ENCODE measurements around the gene AFAP1. TPM values are rescaled to one million over a fixed set of nuclear protein-coding genes. Genes with fewer than 3 reads are reported as not detected.

AFAP1 gene
- total RNA-seq, 1 experiment from 2014 or later: 94.7 TPM

GRCh38 chr4:7712021-7712671, 227.5 kb downstream of the AFAP1 start:
- BruUV-seq (replicated peaks): no TSS peak
- H3K4me1 ChIP-seq (ENCODE audit: control insufficient read depth, insufficient read depth, low read length): no peaks in the 10 kb centered on the region
- no peaks in the 10 kb centered on the region for H3K9me3 ChIP-seq (ENCODE audit: control insufficient read depth, insufficient read depth, low read depth, low read length)
- in situ Hi-C loops (cut with HindIII; ENCODE audit: low pct_unique_long_range_greater_than_20kb, low sequenced_read_pairs): no loop called here
- TF ChIP-seq CTCF (IDR thresholded peaks at IDR 0.05) (no peak), REST (IDR thresholded peaks at IDR 0.05; ENCODE audit: insufficient read depth in 1 of 2, low read depth in 2 of 2, low read length in 1 of 2) (no peak), TCF7L2 (IDR thresholded peaks at IDR 0.05; ENCODE audit: low read depth, low read length) (no peak), POLR2AphosphoS5 (IDR thresholded peaks at IDR 0.05; ENCODE audit: low read depth, low read length) (no peak), SIN3A (IDR thresholded peaks at IDR 0.05; ENCODE audit: borderline replicate concordance, insufficient read depth, low read depth, low read length) (no peak)
- CTCF ChIA-PET: no interaction called here
- DNase-seq (ENCODE audit: low read depth, low spot score) (no peak), ATAC-seq (no peak)
- H3K4me3 ChIP-seq (ENCODE audit: low read depth in 2 of 2, low read length in 2 of 2): no peak overlapping the region
- intact Hi-C loops (cut with micrococcal nuclease; ENCODE audit: unreplicated experiment): no loop called here
- no peaks in the 10 kb centered on the region for H3K36me3 ChIP-seq (ENCODE audit: control insufficient read depth, insufficient read depth, low read length)
- no peak overlapping the region for H3K27ac ChIP-seq (ENCODE audit: low read length)
- POLR2A ChIA-PET: no interaction called here
- no peaks in the 10 kb centered on the region for H3K27me3 ChIP-seq (ENCODE audit: control insufficient read depth, insufficient read depth, low read length)

- Histone ChIP-seq H3K36me3 (ENCODE audit: control insufficient read depth, insufficient read depth, low read length) (no peaks in the 10 kb centered on the region), H3K27me3 (ENCODE audit: control insufficient read depth, insufficient read depth, low read length) (no peaks in the 10 kb centered on the region), H3K4me1 (ENCODE audit: control insufficient read depth, insufficient read depth, low read length) (no peaks in the 10 kb centered on the region), H3K27ac (ENCODE audit: low read length) (no peak overlapping the region), H3K9me3 (ENCODE audit: control insufficient read depth, insufficient read depth, low read depth, low read length) (no peaks in the 10 kb centered on the region), H3K4me3 (ENCODE audit: low read depth in 2 of 2, low read length in 2 of 2) (no peak overlapping the region)
- ATAC-seq: no peak
- TF ChIP-seq CTCF (IDR thresholded peaks at IDR 0.05): no peak
- no peak for TF ChIP-seq POLR2AphosphoS5 (IDR thresholded peaks at IDR 0.05; ENCODE audit: low read depth, low read length)
- TF ChIP-seq SIN3A (IDR thresholded peaks at IDR 0.05; ENCODE audit: borderline replicate concordance, insufficient read depth, low read depth, low read length): no peak
- no peak for TF ChIP-seq TCF7L2 (IDR thresholded peaks at IDR 0.05; ENCODE audit: low read depth, low read length)
- no peak for TF ChIP-seq REST (IDR thresholded peaks at IDR 0.05; ENCODE audit: insufficient read depth in 1 of 2, low read depth in 2 of 2, low read length in 1 of 2)
- in situ Hi-C loops (cut with HindIII; ENCODE audit: low pct_unique_long_range_greater_than_20kb, low sequenced_read_pairs): no loop called here
- ChIA-PET CTCF (no interaction called here), POLR2A (interaction anchor here (0.6 kb wide), 1 partner anchor 660 kb away, joined by 10 read pairs; no protein-coding TSS in a partner anchor)
- no peak for DNase-seq (ENCODE audit: low read depth, low spot score)
- BruUV-seq (replicated peaks): no TSS peak
- intact Hi-C loops (cut with micrococcal nuclease; ENCODE audit: unreplicated experiment): no loop called here
Observed at GRCh38 chr4:7711307-7711963, 228.2 kb downstream of the AFAP1 start.
